KG1 (cell line): Measurements from ENCODE around the gene S100A8.
"Not testable (repeated sequence)": the region's sequence is repeated elsewhere in the genome, so short reads cannot be mapped to it uniquely, and the experiment has no call there.

Experiments used
- DNase-seq: peaks from one replicate; lab custom pipeline; 2025; lab: John Stamatoyannopoulos, UW

S100A8 gene

DNA sequence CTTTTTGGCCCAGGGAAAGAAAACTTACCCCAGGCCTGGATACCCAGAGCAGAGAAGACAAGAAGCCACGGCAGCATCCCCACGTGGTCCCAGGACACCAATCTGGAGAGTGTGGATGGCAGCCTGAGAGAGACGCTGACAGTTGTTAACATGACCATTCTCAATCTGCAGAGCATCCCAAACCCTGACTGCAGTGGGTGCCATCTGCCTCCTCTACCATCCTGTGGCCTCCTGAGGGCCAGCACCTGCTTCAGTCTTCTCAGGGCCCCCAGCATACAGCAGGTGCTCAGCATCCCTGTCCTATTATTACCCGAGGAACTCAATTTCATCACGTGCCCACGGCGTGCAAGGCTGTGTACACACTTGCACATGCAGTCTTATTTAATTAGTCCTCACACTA is 43.0 kb downstream of the S100A8 start:
- DNase-seq: no peak

- DNase-seq: not testable (repeated sequence)
Observed at GRCh38 chr1:153347049-153347448, 43.8 kb downstream of the S100A8 start.

GRCh38 chr1:153346077-153346723 is 44.7 kb downstream of the S100A8 start:
- no peak for DNase-seq

GRCh38 chr1:153345187-153346076 is 45.4 kb downstream of the S100A8 start:
- no peak for DNase-seq

DNA sequence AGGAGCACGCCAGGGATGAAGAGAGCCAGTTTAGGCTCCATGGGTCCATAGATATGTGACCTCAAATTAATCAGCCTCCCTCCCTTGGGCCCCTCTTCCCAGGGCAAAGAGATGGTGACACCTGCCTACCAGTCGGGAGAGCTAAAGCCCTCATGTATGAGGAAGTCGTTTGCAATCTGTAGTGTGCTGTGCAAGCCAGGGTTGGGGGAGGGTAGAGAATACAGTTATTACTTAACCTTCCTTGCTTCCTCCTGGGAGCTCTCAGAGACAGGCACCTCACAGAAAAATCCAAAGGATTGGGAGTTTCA is 46.2 kb downstream of the S100A8 start:
- DNase-seq: no peak

- DNase-seq: no peak
Observed at GRCh38 chr1:153343811-153344717, 46.8 kb downstream of the S100A8 start.

GRCh38 chr1:153343040-153343681 is 47.7 kb downstream of the S100A8 start:
- DNase-seq: no peak

GRCh38 chr1:153342178-153342577 is 48.7 kb downstream of the S100A8 start:
- no peak for DNase-seq

DNA sequence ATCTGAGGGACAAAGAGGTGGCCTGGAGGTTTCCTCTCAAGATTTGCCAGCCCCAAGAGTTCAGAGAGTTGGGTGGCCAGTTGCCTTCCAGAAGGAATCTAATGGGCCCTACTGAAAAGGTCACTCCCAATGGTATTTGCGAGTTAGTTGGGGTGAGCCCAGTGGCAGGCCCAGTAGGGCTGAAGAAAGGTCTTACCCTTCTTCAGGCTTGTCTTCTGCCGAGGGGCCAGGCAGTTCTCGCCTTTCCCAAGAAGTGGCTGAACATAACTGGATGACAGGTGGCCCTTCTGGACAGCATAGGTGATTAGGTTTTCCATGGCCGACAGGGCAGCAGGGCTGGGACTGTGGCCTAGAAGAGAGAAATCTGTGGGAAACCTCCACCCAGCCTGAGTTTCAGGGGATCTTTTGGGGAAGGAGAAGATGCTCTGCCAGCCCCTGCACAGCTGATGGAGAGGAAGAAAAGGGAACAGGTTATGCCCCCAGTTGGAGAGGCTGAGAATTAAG is 49.4 kb downstream of the S100A8 start:
- no peak for DNase-seq

GRCh38 chr1:153340356-153340755 is 50.5 kb downstream of the S100A8 start:
- DNase-seq: no peak
